GM21825 (cell line): ENCODE data around the gene NUDT4.
A peak's percentile ranks its signal among the peaks of the same experiment; 100 is the strongest.
"Not testable (repeated sequence)": the region's sequence is repeated elsewhere in the genome, so short reads cannot be mapped to it uniquely, and the experiment has no call there.

Experiments used
- ATAC-seq: cut with Tn5 transposase; IDR thresholded peaks from one replicate; pipeline ENCODE4 v1.9.1; 2021; ENCODE audit warnings: mild to moderate bottlenecking, moderate library complexity; ENCODE audit not compliant: unreplicated experiment

The NUDT4 gene

DNA sequence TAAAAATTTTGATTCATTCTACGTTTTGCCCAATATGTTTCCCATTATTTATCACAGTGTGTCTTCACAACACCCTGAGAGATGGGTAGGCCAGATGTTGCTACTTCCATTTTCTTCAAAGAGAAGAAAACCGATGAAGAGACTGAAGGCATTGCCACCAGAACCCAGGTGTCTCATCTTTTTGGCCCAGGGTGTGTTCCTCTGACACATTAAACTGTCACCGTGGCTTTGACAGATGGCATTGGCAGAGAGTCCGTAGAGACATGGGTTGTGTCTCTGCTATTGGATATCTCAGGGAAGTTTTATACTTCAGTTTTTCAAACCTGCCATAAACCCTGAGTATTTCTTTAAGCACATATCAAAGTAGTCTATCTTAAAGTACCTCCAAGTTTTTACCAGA is 11.3 kb upstream of the NUDT4 start:
- no peak for ATAC-seq

DNA sequence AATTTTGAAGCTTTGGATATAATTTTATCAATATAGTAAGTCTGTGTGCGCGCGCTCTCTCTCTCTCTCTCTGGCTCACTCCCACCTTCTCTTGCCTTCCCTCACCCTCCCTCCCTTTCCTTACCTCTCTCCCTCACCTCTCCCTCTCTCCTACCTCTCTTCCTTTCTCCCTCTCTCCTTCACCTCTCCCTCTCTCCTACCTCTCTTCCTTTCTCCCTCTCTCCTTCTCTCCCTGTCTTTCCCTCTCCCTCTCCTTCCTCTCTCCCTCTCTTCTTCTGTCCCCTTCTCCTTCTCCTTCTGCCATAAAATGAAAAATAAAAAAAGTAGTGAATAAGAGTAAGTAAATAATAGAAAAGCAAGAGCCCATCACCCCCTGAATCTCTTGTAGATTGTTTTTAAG is 9.0 kb upstream of the NUDT4 start:
- ATAC-seq, result no peak

DNA sequence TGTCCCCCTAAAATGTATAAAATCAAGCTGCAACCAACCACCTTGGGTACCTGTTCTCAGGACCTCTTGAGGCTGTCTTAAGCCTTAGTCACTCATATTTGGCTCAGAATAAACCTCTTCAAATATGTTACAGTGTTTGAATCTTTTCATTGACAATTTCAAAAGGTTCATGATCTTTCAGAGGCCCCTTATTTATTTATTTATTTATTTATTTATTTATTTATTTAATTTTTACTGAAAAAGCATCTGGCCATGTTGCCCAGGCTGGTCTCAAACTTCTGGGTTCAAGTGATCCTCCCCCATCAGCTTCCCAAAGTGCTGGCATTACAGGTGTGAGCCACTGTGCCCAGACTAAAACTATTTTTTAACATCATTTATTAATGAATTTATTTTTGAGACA is 8.2 kb upstream of the NUDT4 start:
- no peak for ATAC-seq

DNA sequence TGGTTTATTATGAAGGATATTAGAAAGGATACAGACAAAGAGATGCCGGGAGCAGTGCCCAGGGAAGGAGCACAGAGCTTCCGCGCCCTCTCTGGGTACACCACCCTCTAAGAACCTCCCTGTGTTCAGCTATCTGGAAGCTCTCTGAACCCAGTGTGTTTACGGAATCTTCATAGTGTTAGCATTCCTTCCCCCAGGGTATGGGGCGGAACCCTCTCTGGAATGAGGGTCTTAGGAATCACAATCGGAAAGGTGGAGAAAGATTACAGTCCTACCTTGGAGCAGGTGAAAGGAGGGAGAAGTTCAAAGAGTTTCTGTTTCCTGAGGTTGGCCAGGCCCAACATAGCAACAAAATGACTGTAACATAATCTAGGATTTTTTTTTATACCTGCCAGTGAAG is 6.8 kb upstream of the NUDT4 start:
- no peak for ATAC-seq

DNA sequence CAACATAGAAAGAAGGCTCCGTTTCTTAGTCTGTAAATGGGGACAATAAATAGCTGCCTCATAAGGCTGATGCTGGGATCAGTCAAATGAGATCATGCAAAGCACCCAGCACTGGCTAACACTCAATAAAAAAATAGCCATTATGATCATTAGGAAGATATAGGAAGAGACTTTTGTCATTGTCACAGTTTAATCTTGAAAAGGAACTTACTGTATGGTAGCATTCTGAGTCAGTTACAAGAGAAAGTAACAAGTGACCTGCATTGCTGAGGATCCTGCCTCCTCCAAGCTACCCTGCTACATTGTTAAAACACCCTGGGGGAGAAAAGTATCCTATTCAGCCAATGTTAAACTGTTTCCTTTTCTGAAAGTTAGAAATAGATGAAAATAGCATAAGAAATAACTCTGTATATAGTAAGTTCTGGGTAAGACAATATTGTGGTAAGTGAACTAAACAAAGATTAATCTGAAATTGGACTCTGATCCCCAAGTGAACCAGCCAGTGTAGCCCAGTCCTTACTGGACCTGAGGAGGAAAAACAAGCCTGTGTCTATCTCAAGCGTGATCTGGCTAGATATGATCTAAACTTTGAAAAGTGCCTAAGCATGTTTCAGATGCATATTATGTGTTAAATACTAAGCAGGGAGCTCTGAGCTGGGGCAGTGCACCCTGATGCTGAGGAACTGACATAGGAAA is 3.6 kb upstream of the NUDT4 start:
- ATAC-seq, result no peak

DNA sequence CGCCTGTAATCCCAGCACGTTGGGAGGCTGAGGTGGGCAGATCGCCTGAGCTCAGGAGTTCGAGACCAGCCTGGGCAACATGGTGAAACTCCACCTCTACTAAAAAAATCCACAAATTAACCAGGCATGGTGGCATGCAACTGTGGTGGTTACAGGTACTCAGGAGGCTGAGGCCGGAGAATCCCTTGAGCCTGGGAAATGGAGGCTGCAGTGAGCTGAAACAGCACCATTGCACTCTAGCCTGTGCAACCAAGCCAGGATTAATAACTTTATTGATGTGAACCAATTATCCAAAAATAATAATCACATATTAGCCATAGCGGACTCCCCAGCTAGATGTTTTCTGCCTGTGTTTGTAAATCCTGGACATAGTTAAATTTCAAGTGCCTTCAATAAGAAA is 1.8 kb upstream of the NUDT4 start:
- no peak for ATAC-seq

DNA sequence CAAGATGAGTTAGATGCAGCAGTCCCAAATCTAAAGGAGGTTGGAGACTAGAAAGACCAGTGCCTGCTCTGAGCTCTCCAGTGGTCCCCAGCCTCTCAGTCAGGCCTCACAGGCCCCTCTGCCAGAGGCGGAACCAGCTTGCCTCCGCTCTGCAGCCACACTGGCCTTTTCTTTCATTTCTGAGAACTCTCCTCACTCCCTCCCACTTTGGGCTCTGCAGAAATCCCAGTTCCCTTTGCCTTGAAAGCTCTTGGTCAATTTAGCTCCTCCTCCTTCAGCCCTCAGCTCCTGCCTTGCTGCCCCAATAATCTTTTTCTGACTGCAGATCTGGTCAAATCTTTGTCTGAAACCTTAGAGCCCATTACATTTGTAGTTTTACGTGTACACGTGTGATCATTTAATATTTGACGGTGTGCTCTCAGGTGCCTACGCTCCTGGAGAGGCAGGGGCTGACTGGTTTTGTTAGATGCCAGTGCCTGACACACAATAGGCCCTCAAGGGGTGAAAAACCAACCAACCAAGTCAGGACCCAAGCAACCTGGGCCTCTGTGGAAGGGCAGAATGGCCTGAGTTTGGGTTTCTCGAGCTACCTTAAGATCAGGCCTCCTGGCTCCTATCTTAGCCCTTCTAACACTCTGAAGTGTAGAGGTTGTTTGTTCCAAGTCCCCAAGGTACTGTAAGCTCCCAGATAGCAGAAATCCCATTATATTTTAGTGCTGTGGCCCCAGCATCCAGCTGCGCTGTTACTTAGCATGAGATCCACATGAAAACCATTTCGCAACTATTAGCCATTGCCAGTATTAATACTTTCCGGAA is 1.1 kb upstream of the NUDT4 start:
- ATAC-seq, result no peak

DNA sequence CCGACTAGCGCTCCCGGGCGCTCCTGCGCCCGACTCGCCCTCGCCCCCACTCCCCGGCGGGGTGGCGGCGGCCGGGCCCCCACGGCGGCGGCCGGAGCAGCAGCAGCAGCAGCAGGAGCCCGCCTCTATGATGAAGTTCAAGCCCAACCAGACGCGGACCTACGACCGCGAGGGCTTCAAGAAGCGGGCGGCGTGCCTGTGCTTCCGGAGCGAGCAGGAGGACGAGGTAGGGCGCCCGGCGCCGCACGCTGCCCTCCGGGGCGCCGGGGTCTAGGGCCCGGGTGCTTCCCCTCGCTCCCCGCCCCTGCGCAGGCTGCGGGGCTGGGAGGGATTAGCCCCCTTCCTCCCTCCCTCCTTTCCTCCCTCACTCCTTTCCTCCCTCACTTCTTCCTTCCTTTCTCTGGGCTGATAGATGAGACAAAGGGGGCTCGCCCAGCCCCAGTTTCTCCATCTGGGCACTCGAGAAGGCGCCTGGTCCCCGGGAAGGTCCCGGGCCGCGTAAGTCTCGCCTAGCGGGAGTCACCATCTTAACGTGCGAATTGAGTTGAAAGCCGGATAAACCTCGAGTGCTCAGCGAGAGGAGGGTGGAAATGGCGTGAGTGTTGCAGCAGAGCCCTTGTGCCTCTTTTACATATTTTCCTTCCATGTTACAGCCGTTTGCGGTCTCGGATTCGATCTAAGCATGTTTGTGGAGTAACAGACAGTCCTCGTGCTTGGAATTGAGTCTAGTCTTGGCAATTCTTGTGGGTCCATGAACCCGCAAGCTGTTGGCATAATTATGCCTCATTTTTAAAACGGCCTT is 672 bp downstream of the NUDT4 start:
- ATAC-seq, result peak; percentile 19

DNA sequence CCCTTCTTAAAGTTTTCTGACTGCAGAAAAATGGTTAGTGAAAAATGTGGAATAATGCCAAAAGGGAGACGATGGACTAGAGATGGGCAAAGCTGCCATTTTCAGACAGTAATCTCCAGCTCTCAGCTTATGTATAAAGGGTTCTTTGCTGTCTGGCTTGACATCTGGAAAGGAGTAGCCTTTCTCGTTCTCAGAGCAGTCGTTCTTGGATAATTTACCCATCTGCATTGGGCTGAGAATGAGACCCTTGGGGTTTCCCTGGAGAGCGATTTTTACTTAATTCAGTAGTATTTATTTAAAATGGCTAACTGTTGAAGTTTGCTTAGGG is 1.2 kb downstream of the NUDT4 start:
- ATAC-seq, result no peak

DNA sequence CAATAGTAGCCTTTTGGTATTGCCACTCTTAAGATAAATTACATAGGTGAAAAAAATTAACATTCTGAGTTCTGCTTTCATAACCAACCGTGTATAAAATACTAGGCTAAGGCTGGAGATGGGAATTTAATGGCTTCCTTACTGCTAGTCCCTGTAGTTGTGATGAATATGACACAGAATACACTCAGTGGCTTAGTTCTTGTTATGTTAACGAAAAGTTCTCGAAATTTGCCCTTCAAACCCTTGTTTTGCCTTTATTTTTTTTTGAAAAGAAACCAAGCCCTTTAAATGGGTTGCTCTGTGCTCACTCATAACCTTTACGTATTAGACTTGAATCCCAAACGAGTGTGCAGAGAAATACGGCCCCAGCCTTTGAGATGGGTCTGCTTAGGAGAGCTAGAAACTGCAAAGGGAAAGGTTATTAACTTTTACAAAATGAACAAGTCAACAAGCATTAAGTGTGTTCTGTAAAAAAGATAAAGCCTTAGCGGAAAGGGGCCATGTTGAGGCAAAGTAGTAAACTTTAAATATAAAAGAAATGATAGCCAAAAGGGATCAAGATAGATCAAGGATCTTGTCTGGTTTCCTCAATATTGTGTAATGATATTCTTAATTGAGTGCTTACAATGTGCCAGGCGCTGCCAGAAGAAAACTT is 1.7 kb downstream of the NUDT4 start:
- no peak for ATAC-seq

DNA sequence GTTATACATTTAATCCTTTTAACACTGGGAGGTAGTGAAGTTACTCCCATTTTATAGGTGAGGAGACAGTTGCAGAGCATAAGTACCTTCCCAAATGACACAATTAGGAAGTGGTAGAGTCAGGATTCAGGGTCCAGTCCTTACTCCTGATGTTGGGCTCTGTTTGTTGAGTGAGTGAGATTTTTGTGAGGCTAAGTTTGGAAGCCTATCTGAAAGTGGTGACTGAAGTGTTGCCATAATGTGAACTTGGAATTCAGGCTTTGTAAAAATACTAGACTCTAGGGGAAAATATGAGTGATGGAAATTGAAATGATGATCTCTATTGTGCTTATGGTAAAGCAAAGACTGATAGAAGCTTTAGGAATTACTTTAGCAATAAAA is 2.2 kb downstream of the NUDT4 start:
- no peak for ATAC-seq

DNA sequence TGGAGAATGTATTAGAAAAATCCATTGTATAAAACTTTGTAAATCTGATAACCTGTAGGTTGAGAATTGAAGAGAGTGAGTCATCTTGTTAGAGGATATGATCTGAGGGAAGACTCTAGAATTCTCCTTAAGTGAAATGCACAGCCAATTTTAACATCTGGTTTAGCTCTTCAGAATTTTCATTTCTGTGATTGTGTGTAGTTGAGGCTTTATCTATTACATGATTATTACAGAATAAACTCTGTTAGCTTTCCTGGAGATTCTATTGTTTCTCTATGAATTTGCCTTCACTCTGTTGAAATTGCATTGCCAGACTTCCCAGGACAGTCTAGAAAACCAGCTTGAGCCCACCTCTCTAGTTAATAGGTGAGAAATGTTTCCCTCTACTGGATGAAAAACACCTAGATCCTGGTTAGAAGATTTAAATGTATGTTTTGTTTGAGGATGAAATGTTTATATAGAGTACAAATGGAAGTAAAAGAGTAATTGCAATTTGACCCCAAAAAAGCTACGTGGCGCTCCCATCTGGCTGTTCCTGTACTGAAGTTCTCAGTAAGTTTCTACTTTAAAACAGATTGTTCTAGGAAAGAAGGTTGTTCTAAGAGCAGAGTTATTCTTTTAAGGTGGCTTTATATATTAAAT is 2.9 kb downstream of the NUDT4 start:
- ATAC-seq, result no peak

DNA sequence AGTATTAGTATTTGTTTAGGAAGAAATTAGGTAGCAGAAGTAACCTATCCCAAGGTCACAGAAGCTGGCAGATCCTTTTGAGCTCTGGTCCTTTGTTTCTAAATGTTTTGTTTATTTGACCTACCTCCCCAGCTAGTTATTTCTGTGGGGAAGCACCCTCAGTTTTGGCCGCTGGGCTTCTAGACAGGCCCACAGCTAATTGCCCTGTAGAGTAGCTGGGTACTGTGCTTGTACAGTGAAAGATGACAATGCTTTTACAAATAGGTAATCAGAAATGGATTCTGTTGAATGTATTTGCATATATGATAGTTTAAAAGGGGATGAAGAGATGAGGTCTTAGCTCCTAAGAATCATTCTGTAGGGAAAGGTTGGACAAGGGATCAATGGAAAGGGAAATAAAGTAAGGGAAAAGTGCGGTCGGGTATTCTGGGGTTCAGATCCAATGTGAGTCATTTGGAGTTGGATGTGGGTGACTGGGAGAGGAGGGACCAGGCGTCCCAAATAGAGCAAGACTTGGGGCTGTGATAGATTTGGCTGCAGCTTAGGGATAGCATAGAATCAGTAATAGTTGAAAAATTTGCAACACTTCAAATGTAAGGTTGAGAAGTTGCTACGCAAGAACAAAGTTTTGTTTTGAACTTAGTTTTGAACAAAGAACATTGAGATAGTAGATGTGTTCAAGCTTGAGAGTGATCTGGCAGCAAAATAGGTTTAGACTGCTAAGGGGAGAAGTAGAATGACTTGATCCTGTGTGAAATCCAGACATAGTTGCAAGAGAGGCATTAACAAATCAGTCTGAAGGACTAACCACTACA is 3.6 kb downstream of the NUDT4 start:
- no peak for ATAC-seq

DNA sequence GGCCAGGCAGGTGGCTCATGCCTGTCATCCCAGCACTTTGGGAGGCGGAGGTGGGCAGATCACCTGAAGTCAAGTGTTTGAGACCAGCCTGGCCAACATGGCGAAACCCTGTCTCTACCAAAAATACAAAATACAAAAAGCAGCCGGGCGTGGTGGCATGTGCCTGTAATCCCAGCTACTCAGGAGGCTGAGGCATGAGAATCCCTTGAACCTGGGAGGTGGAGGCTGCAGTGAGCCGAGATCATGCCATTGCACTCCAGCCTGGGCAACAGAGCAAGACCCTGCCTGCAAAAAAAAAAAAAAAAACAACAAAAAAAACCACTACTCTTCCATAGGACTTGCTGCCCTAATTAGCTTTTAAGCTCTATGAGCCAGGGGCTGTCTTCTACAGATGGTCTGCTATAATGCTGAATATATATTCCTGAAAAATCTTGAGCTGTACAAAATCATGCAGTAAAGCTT is 4.3 kb downstream of the NUDT4 start:
- not testable (repeated sequence) for ATAC-seq

DNA sequence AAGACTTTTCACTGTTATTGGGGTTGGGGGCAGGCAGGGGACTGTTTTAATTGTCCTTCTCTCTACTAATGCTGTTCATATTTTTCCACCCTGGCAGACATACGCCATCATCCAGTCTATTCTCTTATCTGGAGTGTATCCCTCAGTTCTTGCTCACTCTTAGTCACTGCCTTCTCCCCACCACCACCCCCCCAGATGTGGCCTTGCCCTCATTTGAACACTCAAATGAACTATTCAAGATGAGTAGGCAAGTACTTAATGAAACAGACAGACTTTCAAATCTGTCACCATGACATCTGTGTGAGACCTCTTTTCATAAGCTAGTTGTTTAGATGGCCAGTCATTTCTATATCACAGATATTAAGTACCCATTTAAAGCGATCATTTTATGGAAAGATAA is 10.1 kb downstream of the NUDT4 start:
- no peak for ATAC-seq

DNA sequence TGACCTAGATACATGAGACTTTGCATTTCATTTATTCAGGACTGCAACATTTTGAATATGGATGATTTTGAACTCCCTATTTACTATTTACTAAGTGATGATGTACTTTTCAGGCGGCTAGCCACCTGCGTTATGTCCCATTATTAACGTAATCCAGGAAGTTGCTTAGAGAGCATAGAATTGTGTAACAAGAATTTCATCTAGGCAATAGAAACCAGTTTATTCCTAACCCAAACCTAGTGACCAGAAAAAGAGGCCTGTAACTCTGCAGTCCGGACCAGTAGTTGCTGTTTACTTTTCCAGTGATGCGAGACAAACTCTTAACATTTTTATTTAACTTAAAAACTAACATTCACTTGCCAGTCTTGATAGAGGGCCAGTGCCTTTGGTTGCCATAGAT is 12.3 kb downstream of the NUDT4 start:
- no peak for ATAC-seq

DNA sequence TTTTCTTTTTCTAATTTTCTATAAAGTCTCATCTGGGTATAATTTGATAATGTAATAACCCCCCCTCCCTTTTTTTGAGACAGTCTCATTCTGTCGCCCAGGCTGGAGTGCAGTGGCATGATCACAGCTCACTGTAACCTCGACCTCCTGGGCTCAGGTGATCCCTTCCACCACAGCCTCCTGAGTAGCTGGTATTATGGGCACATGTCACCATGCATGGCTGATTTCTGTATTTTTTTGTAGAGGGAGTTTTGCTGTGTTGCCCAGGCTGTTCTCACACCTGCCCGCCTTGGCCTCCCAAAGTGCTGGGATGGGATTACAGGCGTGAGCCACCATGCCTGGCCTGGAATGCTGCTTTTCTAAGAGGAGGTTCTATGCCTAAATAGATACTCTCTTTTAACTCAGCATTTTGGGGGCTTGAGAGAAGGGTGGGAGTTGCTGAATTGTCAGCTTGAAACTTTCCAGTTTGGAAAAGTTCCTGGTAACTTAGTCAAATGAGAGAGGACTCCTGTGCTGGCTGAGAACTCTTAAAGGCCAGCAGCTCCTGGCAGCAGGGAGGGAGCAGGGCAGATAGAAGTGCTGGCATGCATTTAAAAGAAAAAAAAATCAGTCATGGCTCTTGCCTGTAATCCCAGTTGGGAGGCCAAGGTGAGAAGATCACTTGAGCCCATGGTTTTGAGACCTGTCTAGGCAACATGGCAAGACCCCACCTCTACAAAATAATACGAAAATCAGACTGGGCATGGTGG is 13.0 kb downstream of the NUDT4 start:
- ATAC-seq, result no peak

DNA sequence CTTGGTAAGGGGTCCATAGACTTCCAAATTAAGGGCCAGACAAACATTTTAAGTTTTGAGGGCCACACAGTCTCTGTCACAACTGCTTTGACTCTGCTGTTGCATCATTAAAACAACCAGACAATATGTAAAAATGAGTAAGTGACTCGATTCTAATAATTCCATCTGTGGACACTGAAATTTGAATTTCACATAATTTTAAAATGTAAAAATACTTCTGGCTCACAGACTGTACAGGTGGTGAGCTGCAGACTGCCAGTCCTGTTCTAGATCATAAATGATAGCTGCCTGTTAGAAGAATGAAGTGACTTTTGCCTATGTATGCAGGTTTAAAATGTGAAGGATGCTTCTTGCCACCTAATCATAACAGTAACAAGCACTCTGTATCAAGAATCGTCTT is 15.7 kb downstream of the NUDT4 start:
- no peak for ATAC-seq

DNA sequence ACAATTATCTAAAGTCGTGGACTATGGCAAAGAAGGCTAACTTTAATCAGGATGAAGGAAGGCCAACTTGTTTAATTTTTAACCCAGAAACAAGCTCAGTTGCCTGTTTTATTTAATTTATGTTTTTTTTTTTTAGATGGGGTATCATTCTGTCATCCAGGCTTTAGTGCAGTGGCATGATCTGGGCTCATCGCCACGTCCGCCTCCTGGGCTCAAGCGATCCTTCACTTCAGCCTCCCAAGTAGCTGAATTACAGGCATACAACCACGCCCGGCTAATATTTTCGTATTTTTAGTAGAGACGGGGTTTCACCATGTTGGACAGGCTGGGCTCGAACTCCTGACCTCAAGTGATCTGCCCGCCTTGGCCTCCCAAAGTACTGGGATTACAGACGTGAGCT is 19.7 kb downstream of the NUDT4 start:
- no peak for ATAC-seq
